GM21360 (cell line): ENCODE data around the gene ASIC2.

Source experiments
- ATAC-seq: cut with Tn5 transposase; IDR thresholded peaks from one replicate; pipeline ENCODE4 v1.9.1; 2021; ENCODE audit warnings: mild to moderate bottlenecking, moderate library complexity; ENCODE audit not compliant: unreplicated experiment

The ASIC2 gene

GRCh38 chr17:33121272-33121671 is 171.8 kb downstream of the ASIC2 start:
- no peak for ATAC-seq

- no peak for ATAC-seq
Measured at GRCh38 chr17:33120103-33120502, 173.0 kb downstream of the ASIC2 start.

- no peak for ATAC-seq
Measured at GRCh38 chr17:33118391-33119075, 174.6 kb downstream of the ASIC2 start.

- no peak for ATAC-seq
Measured at GRCh38 chr17:33116021-33116551, 177.0 kb downstream of the ASIC2 start.

GRCh38 chr17:33115366-33115765 is 177.7 kb downstream of the ASIC2 start:
- no peak for ATAC-seq

GRCh38 chr17:33113991-33114370 is 179.1 kb downstream of the ASIC2 start:
- ATAC-seq, result no peak

- ATAC-seq, result no peak
Measured at GRCh38 chr17:33113276-33113990, 179.7 kb downstream of the ASIC2 start.

- ATAC-seq, result no peak
Measured at GRCh38 chr17:33112763-33113162, 180.3 kb downstream of the ASIC2 start.

GRCh38 chr17:33109336-33110072 is 183.6 kb downstream of the ASIC2 start:
- ATAC-seq, result no peak

GRCh38 chr17:33106525-33107165 is 186.4 kb downstream of the ASIC2 start:
- no peak for ATAC-seq

- no peak for ATAC-seq
Measured at GRCh38 chr17:33105911-33106310, 187.2 kb downstream of the ASIC2 start.

- ATAC-seq, result no peak
Measured at GRCh38 chr17:33099906-33100305, 193.2 kb downstream of the ASIC2 start.

GRCh38 chr17:33099252-33099651 is 193.8 kb downstream of the ASIC2 start:
- no peak for ATAC-seq

GRCh38 chr17:33097411-33097810 is 195.7 kb downstream of the ASIC2 start:
- ATAC-seq, result no peak

GRCh38 chr17:33096161-33096560 is 196.9 kb downstream of the ASIC2 start:
- ATAC-seq, result no peak

GRCh38 chr17:33091271-33091670 is 201.8 kb downstream of the ASIC2 start:
- ATAC-seq, result no peak

- no peak for ATAC-seq
Measured at GRCh38 chr17:33090806-33091205, 202.3 kb downstream of the ASIC2 start.

- ATAC-seq, result no peak
Measured at GRCh38 chr17:33086878-33087277, 206.2 kb downstream of the ASIC2 start.

- no peak for ATAC-seq
Measured at GRCh38 chr17:33086041-33086440, 207.1 kb downstream of the ASIC2 start.

- ATAC-seq, result no peak
Measured at GRCh38 chr17:33085256-33085655, 207.8 kb downstream of the ASIC2 start.

- ATAC-seq, result no peak
Measured at GRCh38 chr17:33084755-33085154, 208.3 kb downstream of the ASIC2 start.
